ENCODE results near the gene SLC52A1.

DNA sequence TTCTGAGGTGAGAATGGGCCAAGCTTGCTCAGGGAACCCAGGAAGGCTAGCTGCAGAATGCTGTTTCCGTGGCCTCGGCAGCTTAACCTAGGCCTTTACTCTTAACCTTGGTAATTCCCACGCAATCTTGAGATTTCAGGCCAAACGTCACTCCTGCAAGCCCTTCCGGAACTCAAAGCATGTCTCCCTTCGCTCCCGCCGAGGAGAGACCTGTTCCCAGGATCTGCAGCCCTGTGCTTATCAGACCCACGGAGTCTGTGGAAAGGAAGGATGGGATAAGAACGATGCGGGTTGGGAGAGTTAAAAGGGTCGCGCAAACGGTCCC, 42.5 kb upstream of the SLC52A1 start:
- TF ChIP-seq CTCF (IDR thresholded peaks at IDR 0.05) (no peak), EZH2 (IDR thresholded peaks at IDR 0.05) (no peak), EZH2phosphoT487 (IDR thresholded peaks at IDR 0.05) (no peak)

All from neural progenitor cell (in vitro differentiated cells).